NOMO-1 treated with DMSO at 0.1 percent for 48 hours (cell line): Measurements from ENCODE around the gene DECR2.

Source experiments
- DNase-seq: peaks from one replicate; lab custom pipeline; 2025; ENCODE audit not compliant: unreplicated experiment; lab: John Stamatoyannopoulos, UW

The DECR2 gene

GRCh38 chr16:440627-441026 lies 38.9 kb downstream of the DECR2 start:
- no peak for DNase-seq

- DNase-seq, result no peak
Observed at GRCh38 chr16:441447-441846, 39.8 kb downstream of the DECR2 start.

GRCh38 chr16:442976-443375 lies 41.3 kb downstream of the DECR2 start:
- DNase-seq, result no peak

GRCh38 chr16:444027-444426 lies 42.3 kb downstream of the DECR2 start:
- no peak for DNase-seq

- DNase-seq, result no peak
Observed at GRCh38 chr16:445566-445965, 43.9 kb downstream of the DECR2 start.

- DNase-seq, result peak; percentile 3
Observed at GRCh38 chr16:450385-450784, 48.7 kb downstream of the DECR2 start.

- DNase-seq, result no peak
Observed at GRCh38 chr16:450785-451512, 49.3 kb downstream of the DECR2 start.

GRCh38 chr16:454397-454940 lies 52.8 kb downstream of the DECR2 start:
- no peak for DNase-seq

- DNase-seq, result no peak
Observed at GRCh38 chr16:455453-455852, 53.8 kb downstream of the DECR2 start.

- no peak for DNase-seq
Observed at GRCh38 chr16:456891-457483, 55.3 kb downstream of the DECR2 start.

- no peak for DNase-seq
Observed at GRCh38 chr16:457732-458400, 56.2 kb downstream of the DECR2 start.

GRCh38 chr16:459761-460160 lies 58.1 kb downstream of the DECR2 start:
- no peak for DNase-seq

GRCh38 chr16:460787-461186 lies 59.1 kb downstream of the DECR2 start:
- DNase-seq, result no peak
